Tibial artery (tissue), 4 donors: Measurements from ENCODE around the gene OLIG1.
A peak's percentile ranks its signal among the peaks of the same experiment; 100 is the strongest.

ENCODE experiments used
- DNase-seq, 2 donors: peaks; one replicate each; pipeline ENCODE4 v3.0.0-alpha.2; 2019
- H3K27ac ChIP-seq, 2 donors: fragments of 200-600 bp; sonication (generic) in 1 of 2; 1 replicate in 1 of 2; 2 replicates in 1 of 2; pipeline ENCODE4 v1.5.1; 2018 to 2019; ENCODE audit warnings: mild to moderate bottlenecking in 1 of 2
- H3K27me3 ChIP-seq, 2 donors: fragments of 200-600 bp; sonication (generic) in 1 of 2; one replicate each; pipeline versions ENCODE4 v1.5.1 to v1.6.0; 2016 to 2019
- H3K36me3 ChIP-seq, 3 donors: fragments of 200-600 bp; sonication (generic) in 2 of 3; one replicate each; pipeline ENCODE4 v1.5.1; 2016 to 2019; ENCODE audit warnings: mild to moderate bottlenecking in 2 of 3
- H3K4me1 ChIP-seq, 4 donors: fragments of 200-600 bp; sonication (generic) in 2 of 4; 1 replicate in 3 of 4; 2 replicates in 1 of 4; pipeline ENCODE4 v1.5.1; 2016 to 2019
- H3K4me3 ChIP-seq, 2 donors: fragments of 200-600 bp; sonication (generic) in 1 of 2; 1 replicate in 1 of 2; 2 replicates in 1 of 2; pipeline ENCODE4 v1.5.1; 2018 to 2019; ENCODE audit warnings: mild to moderate bottlenecking in 2 of 2
- H3K9me3 ChIP-seq, 3 donors: fragments of 200-600 bp; sonication (generic) in 1 of 3; one replicate each; pipeline ENCODE4 v1.5.1; 2016 to 2019
- intact Hi-C: fragments of 100-400 bp; cut with DNase I; formaldehyde crosslinking; loops from one replicate; pipeline ENCODE4 v1.15.0; 2023; ENCODE audit warnings: low total_unique reads
- TF ChIP-seq, protein P1 (sequence below), 2 experiments: fragments of 200-600 bp in 1 of 2; fragments of 450-650 bp in 1 of 2; IDR thresholded peaks; one replicate each; pipeline ENCODE4 v1.5.1; 2017 to 2019; ENCODE audit warnings: antibody characterized with exemption in 2 of 2, mild to moderate bottlenecking in 1 of 2, moderate library complexity in 1 of 2

Gene OLIG1, protein sequence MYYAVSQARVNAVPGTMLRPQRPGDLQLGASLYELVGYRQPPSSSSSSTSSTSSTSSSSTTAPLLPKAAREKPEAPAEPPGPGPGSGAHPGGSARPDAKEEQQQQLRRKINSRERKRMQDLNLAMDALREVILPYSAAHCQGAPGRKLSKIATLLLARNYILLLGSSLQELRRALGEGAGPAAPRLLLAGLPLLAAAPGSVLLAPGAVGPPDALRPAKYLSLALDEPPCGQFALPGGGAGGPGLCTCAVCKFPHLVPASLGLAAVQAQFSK

DNA sequence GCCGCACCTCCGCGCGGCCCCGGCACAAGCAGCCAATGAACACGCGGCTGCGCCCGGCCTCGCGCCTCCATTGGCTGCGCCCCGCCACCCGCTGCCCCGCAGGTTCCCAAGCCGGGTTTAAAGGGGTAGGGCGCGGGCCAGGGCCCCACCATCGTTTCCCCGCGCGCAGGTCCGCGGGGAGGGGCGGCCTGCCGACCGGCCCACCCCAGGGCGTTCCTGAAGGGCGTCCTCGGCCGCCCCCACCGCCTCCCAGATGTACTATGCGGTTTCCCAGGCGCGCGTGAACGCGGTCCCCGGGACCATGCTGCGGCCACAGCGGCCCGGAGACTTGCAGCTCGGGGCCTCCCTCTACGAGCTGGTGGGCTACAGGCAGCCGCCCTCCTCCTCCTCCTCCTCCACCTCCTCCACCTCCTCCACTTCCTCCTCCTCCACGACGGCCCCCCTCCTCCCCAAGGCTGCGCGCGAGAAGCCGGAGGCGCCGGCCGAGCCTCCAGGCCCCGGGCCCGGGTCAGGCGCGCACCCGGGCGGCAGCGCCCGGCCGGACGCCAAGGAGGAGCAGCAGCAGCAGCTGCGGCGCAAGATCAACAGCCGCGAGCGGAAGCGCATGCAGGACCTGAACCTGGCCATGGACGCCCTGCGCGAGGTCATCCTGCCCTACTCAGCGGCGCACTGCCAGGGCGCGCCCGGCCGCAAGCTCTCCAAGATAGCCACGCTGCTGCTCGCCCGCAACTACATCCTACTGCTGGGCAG lies at the start of gene OLIG1:
OLIG1 (plus strand) TSS at position 148 of the 750 bp plus-strand sequence; CDS start at position 254, 106 bp downstream.
- DNase-seq = no peak
- H3K9me3 ChIP-seq = peaks cover 6 to 8% (median 8%) of the 10 kb centered on the region in 3 donors
- peak within 1 kb of the TSS in 1 of 2 donors; percentile 40 for H3K4me3 ChIP-seq
- peaks cover 0 to 26% (median 22%) of the 10 kb centered on the region in 4 donors for H3K4me1 ChIP-seq
- TF ChIP-seq, protein P1, sequence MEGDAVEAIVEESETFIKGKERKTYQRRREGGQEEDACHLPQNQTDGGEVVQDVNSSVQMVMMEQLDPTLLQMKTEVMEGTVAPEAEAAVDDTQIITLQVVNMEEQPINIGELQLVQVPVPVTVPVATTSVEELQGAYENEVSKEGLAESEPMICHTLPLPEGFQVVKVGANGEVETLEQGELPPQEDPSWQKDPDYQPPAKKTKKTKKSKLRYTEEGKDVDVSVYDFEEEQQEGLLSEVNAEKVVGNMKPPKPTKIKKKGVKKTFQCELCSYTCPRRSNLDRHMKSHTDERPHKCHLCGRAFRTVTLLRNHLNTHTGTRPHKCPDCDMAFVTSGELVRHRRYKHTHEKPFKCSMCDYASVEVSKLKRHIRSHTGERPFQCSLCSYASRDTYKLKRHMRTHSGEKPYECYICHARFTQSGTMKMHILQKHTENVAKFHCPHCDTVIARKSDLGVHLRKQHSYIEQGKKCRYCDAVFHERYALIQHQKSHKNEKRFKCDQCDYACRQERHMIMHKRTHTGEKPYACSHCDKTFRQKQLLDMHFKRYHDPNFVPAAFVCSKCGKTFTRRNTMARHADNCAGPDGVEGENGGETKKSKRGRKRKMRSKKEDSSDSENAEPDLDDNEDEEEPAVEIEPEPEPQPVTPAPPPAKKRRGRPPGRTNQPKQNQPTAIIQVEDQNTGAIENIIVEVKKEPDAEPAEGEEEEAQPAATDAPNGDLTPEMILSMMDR (IDR thresholded peaks at IDR 0.05) = no peak
- peaks cover 0 to 86% of the 10 kb centered on the region in 2 donors for H3K27me3 ChIP-seq
- H3K27ac ChIP-seq = no peak within 1 kb of the TSS
- no peaks in the 10 kb centered on the region for H3K36me3 ChIP-seq
- intact Hi-C loops = no loop called here

DNA sequence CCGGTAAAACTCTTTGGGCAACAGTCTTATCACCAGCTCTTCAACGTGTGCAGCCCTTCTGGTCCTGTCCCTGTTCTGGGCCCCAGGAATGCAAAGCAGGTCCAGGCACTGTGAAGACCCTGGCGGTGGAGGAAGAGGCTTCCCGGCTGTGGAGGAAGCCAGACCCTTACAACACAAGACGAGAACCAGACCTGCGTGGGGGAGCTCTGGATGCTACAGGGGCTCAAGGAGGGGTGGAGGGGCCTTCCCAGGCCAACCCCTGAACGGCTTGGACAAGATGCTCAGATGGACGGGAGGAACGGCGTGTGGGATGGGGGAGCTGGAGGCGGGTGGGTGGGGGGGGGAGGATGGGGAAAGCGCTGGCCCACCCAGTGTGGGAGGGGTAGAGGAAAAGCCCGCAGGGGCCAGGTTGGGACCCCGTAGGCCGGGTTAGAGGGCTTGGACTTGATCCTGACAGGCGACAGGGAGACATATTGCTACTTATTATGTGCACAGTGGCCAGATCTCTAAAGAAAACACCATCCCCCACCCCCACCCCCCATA lies 49.3 kb upstream of the OLIG1 start:
- Histone ChIP-seq H3K9me3 (no peaks in the 10 kb centered on the region), H3K4me1 (peaks cover 0 to 43% (median 19%) of the 10 kb centered on the region in 4 donors), H3K27ac (no peak overlapping the region), H3K27me3 (peaks cover 0 to 90% of the 10 kb centered on the region in 2 donors), H3K36me3 (no peaks in the 10 kb centered on the region), H3K4me3 (no peak overlapping the region)
- no peak for DNase-seq
- intact Hi-C loops = no loop called here
- TF ChIP-seq, protein P1 (IDR thresholded peaks at IDR 0.05) = no peak

DNA sequence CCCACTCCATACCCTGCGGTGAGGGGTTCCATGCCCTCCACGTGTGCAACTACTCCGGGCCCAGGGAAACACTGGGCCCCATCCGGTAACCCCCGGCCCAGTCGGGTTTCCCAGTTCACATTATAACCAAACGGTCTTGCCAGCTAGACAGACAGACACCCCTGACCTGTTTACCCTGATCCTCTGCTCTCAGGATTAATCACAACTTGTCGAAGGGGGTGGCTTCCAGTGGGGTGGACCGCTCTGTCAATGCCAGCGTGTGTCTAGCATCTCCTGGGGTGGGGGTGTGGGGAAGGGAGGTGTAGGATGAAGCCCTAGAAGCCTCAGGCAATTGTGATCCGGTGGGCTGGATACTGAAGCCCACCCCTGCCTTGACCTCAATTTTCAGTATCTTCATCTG lies 48.8 kb upstream of the OLIG1 start:
- TF ChIP-seq, protein P1 (IDR thresholded peaks at IDR 0.05) = no peak
- DNase-seq = no peak
- intact Hi-C loops = no loop called here
- Histone ChIP-seq H3K36me3 (no peaks in the 10 kb centered on the region), H3K4me3 (no peak overlapping the region), H3K9me3 (no peaks in the 10 kb centered on the region), H3K4me1 (peaks cover 0 to 49% (median 24%) of the 10 kb centered on the region in 4 donors), H3K27ac (no peak overlapping the region), H3K27me3 (peaks cover 0 to 90% of the 10 kb centered on the region in 2 donors)

DNA sequence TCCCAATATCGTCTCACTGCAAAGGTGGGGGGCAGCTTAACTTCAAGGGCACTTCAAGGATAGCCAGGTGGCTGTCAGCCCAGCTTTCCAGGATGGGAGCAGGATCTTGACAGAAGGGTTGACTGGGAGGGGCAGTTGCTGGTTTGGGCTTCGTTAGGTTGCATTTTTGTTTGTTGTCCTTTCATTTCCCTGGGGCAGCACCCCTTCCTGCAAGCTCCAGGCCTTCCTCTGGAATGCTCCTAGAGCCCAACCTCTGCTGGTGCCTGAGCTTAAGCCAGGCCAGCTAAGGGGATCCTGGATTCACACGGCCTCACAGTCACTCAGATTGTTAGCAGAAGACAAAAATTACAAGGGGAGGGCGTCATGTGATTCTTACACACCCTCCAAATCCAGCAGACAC lies 48.3 kb upstream of the OLIG1 start:
- H3K27ac ChIP-seq = no peak overlapping the region
- TF ChIP-seq, protein P1 (IDR thresholded peaks at IDR 0.05) = no peak
- intact Hi-C loops = no loop called here
- no peak for DNase-seq
- peaks cover 0 to 95% of the 10 kb centered on the region in 2 donors for H3K27me3 ChIP-seq
- peaks cover 0 to 52% (median 28%) of the 10 kb centered on the region in 4 donors for H3K4me1 ChIP-seq
- no peak overlapping the region for H3K4me3 ChIP-seq
- no peaks in the 10 kb centered on the region for H3K36me3 ChIP-seq
- H3K9me3 ChIP-seq = no peaks in the 10 kb centered on the region

DNA sequence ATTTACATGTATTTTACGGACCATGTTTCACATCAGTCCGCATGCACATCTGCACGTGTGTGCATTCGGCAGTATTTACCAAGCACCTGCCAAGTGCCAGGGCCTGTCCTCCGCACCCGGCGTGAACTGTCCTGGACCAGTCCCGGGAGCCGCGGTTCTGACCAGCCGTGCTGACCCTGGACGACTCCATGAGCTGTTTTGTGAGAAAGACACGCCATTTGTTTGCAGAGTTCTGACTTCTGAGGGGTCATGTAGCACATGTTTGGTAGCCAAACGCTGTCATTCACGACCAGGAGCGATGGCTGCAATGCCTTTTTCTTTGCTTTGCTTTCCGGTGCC lies 47.5 kb upstream of the OLIG1 start:
- no peak overlapping the region for H3K4me3 ChIP-seq
- DNase-seq = no peak
- intact Hi-C loops = no loop called here
- peaks cover 0 to 100% of the 10 kb centered on the region in 2 donors for H3K27me3 ChIP-seq
- H3K27ac ChIP-seq = no peak overlapping the region
- H3K4me1 ChIP-seq = peaks cover 0 to 60% (median 32%) of the 10 kb centered on the region in 4 donors
- H3K36me3 ChIP-seq = no peaks in the 10 kb centered on the region
- TF ChIP-seq, protein P1 (IDR thresholded peaks at IDR 0.05) = no peak
- H3K9me3 ChIP-seq = no peaks in the 10 kb centered on the region
